ENCODE results near the gene SSTR3.
"Not testable (repeated sequence)": the region's sequence is repeated elsewhere in the genome, so short reads cannot be mapped to it uniquely, and the experiment has no call there.

SSTR3 gene

GRCh38 chr22:37178350-37179125 lies 33.7 kb downstream of the SSTR3 start:
- no peak for DNase-seq

DNA sequence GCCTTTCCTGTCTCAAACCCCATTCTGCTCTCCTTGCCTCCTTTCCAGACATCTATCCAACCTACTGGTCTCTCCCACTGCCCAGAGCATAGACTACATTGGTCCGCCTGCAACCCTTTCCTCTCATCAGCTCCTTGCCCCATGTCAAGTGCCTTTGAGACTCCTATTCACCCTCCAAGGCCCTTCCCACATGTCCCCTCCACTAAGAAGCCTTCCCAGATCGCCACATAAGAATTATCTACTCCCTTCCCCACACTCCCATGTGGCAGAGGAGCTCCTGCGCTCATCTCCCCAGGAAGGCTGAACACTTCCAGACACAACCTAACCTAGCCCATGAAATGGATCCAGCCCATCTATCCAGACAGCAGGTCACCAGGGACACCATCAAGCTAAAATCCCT lies 34.5 kb downstream of the SSTR3 start:
- no peak for DNase-seq

DNA sequence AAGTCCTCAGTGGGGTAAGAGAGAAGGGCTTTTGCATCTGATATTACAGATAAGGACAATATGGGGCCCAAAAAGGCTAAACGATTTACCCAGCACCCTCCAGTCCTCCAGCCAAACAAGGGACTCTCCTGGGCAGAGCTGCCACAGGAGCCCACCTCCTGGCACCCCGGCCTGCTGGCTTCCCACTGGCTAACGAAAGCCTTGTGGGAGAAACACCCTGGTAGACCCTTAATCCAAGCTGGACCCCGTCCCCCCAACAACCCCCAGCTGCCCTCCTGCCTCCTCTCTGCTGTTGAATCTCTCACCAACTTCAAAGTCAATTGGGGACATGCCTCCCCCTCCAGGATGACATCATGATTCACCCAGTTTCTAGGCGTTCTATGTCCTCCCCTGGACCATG lies 35.1 kb downstream of the SSTR3 start:
- DNase-seq: no peak

GRCh38 chr22:37176464-37177061 lies 35.7 kb downstream of the SSTR3 start:
- DNase-seq: no peak

DNA sequence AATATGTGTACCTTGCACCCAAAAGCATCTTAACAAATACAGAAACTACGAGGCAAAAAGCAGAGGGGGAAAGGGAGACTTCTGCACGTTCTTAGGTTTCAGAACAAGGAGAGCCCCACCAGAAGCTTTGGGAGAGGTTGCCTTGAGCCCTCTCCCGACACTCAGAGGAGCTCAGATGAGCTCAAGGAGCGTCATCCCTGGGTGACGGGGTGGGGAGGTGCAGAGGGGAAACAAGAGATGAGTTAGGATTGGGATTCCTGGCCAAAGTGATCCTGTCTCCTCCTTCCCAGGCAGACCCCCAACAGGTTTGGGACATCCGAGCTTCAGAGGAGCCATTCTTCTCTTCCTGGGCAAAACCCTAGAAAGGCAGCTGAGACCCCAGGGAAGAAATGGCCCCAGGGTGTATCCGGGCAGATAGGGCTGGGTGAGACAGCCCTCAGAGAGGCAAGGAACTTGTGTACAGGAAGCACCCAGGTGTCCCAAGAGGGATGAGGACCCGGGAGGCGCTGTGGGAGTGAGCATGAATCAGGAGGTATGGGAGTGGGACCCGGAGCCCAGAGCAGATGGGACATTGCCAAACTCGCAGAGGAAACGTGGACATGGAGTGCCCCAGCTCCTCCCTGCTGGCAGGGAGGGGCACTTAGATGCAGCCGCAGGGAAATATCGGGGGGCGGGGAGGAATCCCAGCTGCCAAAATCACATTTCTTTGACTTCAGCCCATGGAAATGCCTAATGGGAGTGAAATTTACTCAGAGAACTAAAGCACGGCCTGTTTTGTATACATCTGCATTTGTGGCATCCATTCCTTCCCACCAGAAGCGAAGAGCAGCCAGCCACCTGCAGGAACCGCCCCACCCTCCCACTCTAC lies 36.6 kb downstream of the SSTR3 start:
- no peak for DNase-seq

DNA sequence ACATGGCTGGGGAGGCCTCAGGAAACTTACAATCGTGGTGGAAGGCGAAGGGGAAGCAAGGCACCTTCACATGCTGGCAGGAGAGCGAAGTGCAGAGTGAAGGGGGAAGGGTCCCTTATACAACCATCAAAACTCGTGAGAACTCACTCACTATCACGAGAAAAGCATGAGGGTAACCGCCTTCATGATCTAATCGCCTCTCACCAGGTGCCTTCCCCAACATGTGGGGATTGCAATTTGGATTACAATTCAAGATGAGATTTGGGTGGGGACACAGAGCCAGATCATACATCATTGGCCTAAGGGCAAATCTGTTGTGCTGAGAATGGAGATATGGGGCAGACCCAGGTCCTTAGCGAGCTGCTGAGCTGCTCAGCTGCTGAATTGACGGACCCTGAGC lies 37.3 kb downstream of the SSTR3 start:
- no peak for DNase-seq

- no peak for DNase-seq
Measured at GRCh38 chr22:37173709-37174108, 38.6 kb downstream of the SSTR3 start.

DNA sequence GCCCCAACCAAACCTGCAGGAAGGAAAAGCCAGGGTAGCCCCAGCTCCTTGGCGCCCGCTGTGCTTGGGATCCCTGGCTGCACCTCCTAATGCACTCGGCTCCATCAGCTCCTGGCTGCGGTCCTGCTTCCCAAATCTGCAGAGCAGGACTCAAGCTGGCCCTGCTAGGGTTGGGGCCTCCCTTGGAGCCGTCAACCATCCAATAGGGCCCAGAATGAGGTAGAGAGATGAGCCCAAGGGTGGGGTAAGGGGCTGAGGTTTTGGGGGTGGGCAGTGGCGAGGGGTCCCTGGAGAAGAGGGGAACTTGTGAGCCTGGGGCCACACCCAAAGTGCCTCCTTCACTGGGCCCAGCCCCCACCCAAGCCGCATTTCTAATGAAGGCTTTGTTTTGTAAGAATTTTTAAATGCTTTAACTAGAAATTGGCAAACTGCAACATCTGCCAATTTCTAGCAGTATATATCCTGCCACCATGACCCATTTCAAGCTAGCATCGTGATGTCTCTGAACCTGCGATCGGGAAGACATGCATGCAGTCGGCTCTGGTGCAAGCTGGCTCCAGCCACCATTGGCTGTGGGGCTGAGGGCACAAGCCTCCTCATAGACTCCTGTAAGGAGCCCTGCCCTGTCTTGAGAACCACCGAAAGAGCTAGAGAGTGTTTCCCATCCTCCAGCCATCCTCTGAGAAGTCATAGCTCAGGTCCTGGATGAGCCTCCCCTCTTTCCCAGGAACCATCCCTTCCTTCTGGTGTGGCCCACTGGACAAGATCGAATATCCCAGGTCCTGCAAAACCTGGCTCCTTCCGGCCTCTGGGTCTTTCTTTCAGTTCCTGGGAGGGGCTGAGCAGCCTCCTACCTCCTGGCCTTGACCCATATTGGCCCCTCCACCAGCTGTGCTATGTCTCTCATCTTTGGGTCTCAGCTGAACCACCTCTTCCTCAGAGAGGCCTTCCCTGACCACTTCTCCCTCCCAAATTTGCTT lies 39.7 kb downstream of the SSTR3 start:
- no peak for DNase-seq

- DNase-seq: no peak
Measured at GRCh38 chr22:37171662-37172061, 40.6 kb downstream of the SSTR3 start.

DNA sequence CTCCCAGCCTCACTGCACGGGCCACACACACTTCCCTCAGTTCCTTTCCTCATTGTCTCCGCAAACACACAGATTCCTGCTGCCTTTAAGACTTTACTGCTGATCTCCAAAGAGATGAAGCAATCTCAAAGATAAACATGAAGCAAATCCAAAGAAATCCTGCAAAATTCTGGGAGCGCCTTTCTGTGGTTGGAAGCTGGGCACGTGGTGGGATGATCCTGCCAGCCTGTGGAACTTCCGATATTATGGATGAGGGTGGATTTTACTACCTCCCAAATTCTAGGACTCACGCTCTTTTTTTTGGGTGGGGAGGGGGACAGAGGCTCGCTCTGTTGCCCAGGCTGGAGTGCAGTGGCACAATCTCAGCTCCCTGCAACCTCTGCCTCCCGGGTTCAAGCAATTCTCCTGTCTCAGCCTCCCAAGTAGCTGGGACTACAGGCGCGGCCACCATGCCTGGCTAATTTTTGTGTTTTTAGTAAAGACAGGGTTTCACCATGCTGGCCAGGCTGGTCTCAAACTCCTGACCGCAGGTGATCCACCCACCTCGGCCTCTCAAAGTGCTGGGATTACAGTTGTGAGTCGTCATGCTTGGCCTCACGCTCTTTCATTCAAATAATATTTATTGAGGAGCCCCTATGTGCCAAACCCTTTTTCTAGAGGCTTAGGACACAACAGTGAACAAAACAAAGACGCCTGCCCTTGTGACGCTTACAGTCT lies 41.4 kb downstream of the SSTR3 start:
- DNase-seq: not testable (repeated sequence)

GRCh38 chr22:37169947-37170688 lies 42.2 kb downstream of the SSTR3 start:
- DNase-seq: no peak

GRCh38 chr22:37169406-37169805 lies 42.9 kb downstream of the SSTR3 start:
- DNase-seq: no peak

DNA sequence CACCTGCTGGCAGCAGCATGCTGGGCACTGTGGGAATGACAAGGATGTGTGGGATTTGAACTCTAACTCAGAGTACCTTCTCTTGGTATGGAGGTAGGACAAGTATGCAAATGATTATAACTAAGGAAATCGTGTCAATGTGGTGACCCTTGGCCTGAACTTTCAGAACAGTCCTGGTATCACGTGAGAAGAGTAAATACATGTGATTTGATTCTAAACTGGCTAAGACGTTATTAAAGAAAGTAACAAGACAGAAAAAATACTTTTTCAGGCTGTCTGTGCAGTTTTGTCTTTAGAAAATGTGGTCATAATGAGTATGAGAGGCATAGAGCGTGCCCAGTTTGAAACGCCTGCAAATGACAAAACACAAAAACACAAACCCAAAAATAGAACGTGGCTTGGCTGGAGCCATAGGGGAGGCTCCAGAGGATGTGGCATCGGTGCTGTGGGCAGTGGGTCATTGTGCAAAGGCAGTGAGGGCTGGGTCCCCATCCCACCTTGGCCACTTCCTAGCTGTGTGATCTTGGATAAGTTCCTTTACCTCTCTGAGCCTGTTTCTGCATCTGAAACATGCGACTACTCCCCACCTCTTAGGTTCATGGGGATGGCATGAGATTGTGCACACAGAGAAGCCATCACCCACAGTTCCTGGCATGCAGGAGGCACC lies 44.2 kb downstream of the SSTR3 start:
- DNase-seq: no peak

DNA sequence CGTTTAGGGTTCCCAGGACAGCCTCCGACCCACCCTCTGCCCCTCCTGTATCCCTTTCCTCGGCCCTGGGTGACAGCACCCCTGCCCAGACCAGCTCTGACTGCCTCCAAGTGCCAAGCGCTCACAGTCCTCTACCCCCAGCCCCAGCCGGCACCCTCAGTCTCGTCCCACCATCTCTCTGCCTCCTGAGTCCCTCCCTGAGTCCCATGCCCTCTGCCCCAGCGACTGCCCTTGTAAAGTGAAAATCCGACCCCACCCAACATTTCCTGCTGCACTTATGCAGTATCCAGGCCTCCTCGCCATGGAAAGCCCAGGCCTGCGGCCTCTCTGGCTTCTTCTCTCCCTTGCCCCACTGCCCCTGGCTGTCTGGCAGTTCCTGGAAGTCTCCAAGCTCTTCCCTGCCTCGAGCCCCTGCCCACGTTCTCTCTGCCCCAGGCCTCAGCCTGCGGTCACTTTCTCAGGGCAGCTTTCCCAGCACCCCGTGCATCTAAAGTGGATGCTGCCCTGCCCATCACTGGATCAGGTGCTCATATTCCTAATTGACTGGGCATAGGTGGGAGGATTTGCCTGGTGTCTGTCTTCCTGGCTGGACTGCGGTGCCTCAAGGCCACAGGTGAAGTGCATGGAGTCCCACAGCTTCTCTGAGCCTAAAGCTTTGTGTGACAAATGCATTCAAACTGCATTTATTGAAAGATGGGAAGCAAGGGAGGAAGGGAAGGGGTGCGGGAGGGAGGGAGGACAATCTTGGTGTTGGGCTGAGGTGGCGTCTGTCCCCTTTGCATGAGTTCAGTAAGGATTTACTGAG lies 44.9 kb downstream of the SSTR3 start:
- no peak for DNase-seq

DNA sequence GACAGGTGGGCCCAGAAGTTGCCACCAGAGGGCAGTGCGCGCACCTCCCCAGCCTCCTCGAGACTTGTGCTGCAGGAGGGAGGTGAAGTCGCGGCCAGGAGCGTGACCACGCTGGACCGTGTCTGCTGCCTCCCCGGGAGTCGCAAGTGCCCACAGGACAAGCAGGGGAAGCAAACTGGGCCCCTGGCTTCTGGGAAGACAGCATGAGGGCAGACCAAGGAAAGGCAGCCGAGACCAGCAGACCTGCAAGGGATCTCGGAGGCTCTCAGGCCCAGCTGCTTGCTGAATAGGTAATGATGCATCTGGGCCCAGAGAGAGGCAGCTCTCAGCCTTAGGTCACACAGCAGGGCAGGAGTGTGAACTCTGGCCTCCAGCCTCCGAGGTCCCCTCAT lies 45.6 kb downstream of the SSTR3 start:
- DNase-seq: peak; percentile 85

DNA sequence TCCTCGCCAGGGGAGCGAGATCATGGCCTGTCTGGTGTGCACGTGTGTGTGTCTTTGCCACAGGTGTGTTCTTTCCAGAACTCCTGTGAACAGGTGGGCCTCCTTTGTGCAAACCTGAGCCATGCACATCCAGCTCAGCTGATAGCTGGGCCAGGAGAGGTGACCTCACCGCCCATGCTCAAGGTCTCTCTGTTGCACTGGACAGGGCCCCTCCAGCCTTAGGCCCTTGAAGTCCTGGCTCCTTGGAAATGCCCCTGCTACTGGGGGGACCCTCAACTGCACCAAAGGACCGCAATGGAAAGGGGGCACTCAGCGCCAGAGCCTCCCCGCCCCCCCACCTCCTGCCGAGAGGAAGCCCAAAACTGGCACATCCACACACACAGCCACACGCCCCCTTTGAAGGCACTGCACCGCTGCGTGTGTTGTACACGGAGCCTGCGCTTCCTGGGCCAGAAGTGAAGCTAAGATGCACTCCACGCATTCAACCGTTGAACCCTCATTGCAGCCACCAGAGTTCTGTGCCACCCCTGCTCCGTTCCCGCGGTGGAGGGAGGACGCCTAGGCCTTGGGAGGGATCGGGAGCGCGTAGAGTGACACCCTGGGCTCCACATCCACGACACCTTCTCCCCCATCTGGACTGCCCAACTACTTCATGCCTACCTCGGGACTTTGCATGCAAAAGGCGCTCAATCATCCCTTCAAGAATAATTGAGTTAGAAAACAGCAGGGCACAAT lies 46.2 kb downstream of the SSTR3 start:
- no peak for DNase-seq

DNA sequence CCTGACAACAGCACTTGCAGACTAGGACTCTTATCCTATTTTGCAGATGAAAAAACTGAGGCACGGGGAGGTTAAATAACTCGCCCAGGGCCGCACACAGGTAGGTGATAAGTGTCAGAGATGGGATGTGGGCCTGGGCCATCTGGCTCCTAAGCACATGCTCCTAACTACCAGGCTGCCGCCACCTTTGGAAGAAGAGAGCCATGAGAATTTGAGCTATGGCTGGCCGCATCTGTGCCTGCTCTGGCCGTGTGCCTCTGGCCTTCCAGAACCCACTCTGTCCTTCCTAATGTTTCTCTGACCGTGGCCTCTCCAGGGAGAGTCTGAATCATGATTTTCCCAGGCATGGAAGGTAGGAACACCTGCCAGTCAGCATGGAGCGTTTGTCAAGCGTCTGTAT lies 47.2 kb downstream of the SSTR3 start:
- no peak for DNase-seq

DNA sequence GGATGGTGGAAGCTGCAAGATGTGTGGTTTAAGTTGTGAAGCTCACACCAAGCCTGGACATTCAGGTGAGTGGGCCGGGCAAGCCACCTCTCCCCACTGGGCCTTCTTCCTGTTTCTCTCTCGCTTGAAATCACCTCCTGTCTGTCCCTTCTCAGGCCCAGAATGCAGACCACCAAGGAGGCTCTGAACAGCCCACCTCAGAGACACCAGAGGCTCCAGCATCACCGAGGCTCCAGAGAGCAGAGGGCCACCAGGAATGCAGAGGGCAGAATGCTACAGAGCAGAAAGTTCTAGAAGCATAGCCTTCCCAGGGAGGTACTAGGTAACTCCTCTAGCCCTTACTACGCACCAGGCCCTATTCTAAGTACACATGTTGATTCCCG lies 47.8 kb downstream of the SSTR3 start:
- no peak for DNase-seq
